GM18909 (cell line): ENCODE measurements around the gene OR2H2.

Experiments
- ATAC-seq: cut with Tn5 transposase; IDR thresholded peaks from one replicate; pipeline ENCODE4 v1.9.1; 2021; ENCODE audit warnings: mild to moderate bottlenecking; ENCODE audit not compliant: unreplicated experiment, poor library complexity

The OR2H2 gene

DNA sequence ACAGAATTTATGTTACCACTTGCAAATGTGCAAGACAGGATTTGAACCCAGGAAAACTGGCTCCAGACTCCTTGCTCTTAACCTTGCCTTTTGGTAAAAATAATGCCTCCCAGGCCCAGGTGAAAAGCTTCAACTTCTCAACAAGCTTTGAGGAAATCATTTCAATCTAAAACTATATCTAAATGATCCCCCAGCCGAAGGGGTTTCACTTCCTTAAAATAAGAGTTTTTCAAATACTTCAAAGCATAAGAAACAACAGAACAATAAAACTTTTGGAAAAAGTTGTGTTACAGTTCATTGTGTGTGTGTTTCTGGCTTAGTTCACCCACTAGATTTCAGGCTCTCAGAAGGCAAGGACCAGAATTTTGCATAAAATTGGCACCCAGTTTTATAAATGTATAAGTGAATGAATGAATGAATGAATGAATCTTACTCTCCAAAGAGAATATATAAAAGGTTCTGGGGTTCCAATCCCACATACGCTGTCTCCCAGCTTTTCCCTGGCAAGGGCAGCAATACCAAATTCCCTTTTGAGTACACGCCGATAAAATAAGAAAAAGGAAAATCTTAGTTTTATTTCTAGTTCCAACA lies 5.4 kb downstream of the OR2H2 start:
- no peak for ATAC-seq

DNA sequence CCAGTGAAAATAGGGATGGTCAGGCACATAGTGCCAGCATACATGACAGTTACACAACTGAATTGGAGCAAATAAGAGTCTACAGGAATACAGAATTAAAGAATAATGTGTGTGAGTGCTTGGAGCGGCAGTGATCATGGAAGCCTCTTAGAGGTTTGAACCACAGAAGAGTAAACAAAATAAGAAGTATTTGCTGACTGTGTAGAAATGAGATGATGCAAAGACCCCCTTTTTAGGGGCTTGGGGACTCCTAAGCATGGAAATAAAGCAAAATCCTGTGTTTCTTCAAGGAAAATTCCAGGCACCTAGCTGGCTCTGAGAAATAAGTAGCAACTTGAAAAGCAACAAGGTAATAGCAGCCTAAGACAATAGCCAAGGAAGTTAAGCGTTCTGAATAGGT lies 6.8 kb downstream of the OR2H2 start:
- ATAC-seq, result no peak

- no peak for ATAC-seq
Measured at GRCh38 chr6:29593199-29593855, 8.4 kb downstream of the OR2H2 start.

DNA sequence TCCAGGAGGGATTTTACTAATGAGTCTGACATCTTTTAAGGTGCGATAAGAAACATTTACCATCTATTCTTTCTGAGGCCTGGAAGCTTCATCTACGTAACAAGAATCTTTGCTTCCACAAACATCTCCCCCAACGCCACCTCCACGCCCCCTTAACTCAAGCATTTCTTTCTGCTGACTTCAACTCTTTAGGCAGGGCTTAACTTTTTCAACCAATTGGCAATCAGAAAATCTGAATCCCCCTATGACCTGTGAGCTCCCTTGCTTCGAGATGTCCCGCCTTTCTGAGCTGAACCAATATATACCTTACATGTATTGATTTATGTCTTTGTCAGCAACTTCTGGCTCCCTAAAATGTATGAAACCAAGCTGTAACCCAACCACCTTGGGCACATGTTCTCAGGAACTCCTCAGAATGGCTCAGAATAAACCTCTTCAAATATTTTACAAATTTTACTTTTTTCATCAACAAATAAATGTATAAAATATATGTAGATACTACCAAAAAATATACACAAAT lies 11.5 kb downstream of the OR2H2 start:
- no peak for ATAC-seq

DNA sequence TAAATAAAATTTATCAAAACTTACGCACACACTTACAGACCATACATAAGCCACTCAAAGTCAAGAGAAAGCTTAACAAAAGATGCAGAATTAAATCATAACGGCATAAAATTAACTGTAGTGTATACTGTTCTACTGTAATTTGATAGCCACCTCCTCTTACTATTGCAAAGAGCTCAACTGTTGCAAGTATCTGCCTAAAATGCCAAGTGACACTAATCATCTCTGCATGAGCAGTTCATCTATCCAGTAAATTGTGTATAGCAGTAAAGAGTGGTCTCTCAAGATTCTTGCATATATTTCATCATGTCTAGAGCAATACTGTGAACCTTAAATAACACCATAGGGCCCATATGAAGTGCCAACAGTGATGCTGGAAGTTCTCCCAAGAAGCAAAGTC lies 12.3 kb downstream of the OR2H2 start:
- no peak for ATAC-seq

- no peak for ATAC-seq
Measured at GRCh38 chr6:29598172-29598747, 13.3 kb downstream of the OR2H2 start.

DNA sequence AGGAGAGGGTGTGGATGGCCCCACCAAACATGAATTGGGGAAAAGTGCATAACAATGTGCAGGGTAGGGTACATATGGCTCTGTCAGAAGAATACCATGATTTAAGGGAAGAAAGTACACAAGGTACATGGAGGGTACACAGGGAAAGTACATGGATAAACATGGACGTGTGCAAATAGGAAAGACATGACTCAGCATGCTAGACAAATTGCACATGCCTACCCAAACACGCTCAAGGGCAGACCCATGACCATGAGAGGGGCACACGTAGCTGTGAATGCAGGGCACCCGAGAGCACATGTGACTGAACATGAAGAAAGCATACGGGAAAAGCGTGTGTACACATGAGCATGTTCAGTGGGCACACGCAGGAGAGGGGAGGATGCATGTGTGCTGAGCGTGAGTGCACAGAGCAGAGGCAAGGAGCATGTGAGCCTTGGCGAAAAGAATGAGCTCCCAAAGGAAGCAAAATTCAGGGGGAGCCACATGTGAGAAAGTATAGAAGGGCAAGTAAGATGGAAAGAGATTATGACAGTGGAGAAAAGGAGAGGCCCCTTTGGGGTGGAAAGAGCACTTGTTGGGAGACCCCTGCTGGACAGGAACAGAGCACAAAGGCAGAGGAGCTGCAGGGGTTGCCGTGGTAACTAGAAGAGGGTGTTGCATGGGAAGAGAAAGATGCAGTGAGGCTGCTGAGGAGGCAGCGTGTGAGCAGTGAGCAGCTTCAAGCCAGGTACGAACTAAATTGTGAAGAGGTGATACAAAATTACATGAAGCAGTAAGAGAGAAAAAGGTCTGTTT lies 17.8 kb downstream of the OR2H2 start:
- no peak for ATAC-seq

- no peak for ATAC-seq
Measured at GRCh38 chr6:29603456-29603855, 18.5 kb downstream of the OR2H2 start.

- ATAC-seq, result no peak
Measured at GRCh38 chr6:29603930-29604329, 19.0 kb downstream of the OR2H2 start.

GRCh38 chr6:29608131-29608530 lies 23.2 kb downstream of the OR2H2 start:
- ATAC-seq, result no peak

GRCh38 chr6:29610540-29610939 lies 25.6 kb downstream of the OR2H2 start:
- ATAC-seq, result no peak

DNA sequence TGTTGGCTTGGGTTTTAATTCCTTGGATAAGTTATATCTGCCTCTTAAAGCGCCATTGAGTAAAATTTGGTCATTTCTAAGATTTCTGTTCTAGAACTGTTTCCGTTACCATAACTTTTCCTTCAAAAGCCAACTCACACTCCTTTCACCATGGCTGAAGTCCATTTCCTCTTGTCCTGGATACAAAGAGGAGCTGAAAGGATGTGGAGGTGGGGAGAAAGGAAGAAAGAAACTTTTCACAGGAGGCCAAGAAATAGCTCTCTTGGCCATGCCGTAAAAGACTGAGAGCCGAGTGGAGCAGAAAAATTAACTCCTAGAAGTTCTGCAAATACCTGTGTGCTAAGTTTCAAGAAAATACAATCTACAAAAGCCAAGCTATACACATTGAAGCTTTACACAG lies 26.5 kb downstream of the OR2H2 start:
- no peak for ATAC-seq

GRCh38 chr6:29617782-29618554 lies 33.0 kb downstream of the OR2H2 start:
- ATAC-seq, result no peak

- ATAC-seq, result no peak
Measured at GRCh38 chr6:29619578-29620160, 34.7 kb downstream of the OR2H2 start.

DNA sequence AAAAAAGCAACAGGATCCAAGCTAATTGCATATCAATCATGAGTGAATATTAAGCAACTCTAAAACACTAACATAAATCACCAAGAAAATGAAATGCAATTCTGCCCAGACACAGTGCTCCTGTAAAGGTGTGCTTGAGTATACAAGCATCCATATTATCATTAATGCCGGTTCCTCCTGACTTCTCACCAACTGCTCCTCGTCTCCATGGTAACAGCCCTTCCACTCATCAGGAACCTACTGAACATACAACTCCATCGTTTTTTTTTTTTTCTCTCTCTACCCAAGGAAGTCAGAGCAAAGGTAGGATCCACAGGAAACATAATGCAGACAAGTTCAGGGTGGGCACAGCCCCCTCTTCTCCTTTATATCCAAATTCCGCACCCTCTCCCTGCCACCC lies 35.7 kb downstream of the OR2H2 start:
- no peak for ATAC-seq

DNA sequence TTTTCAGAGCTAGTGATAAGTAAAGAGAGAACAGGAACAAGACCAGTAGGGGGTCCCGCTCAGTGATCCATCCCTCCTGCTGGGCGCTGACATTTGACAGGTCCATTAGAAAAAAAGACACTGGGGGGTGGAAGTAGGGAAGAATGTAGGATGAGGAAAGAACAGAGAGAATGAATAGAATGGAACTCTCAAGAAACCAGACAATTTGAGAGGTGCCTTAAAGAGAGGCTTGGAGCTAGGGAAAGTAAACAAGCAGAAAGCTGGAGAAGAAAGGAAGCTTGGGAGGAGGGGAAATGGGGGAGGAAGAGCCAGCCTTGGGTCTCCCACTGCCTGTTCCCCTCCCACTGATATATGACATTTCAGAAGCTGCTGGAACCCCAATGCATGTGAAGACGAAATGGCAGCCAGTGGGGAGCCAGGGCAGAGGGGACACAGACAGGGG lies 39.6 kb downstream of the OR2H2 start:
- ATAC-seq, result no peak

- ATAC-seq, result no peak
Measured at GRCh38 chr6:29625337-29625930, 40.5 kb downstream of the OR2H2 start.

DNA sequence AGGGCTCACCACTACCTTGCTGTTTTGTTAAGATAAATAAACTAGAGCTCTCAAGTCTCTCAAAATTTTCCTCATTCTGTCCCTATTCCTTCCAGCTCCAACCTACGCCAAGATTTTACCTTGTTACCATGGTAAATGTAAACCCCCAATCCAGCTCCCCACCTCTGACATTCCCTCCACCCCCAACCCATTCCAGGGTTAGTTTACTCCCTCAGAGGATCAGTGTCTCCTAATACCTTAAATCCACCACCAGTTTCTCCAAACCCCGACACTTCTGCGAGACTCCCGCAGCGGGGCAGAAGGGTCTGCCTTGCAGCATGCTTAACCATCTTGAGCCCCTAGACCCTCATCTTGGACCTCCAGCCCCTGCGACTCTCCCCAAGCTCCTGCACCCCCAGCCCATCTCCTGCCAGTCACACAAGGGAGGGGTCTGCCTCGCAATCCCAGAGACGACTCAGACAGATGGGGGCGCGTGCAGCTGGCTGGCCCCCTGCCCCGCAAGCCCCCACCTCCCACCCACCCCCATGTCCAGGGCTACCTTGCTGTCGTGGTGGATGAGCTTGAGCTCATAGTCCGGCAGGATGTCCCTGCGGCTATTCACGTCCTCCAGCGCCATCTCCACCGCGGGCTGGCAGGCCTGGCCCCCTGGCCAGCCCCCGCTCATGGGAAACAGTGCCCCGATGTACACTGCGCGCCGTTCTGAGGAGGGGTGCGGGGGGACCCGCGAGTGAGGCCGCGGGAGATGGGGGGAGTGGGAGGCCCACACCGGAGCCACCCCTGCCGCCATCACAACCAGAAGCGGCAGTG lies 42.2 kb downstream of the OR2H2 start:
- no peak for ATAC-seq
